AG04449 (cell line): Measurements from ENCODE around the gene PLXNA4.

Experiments
- CTCF ChIA-PET: fragments of 350-600 bp; formaldehyde crosslinking; extraction: SDS; loops from one replicate; lab custom pipeline; 2021; ENCODE audit warnings: antibody characterized with exemption; lab: Yijun Ruan, JAX
- POLR2A ChIA-PET: fragments of 400-600, 350-600 bp; formaldehyde crosslinking; extraction: SDS; loops from one replicate; lab custom pipeline; 2020; ENCODE audit warnings: antibody characterized with exemption, inconsistent platforms; lab: Yijun Ruan, JAX
- DNase-seq: peaks from one replicate; pipeline ENCODE4 v3.0.0-alpha.2; 2010; ENCODE audit warnings: low read depth, low spot score
- H3K4me3 ChIP-seq: 2 replicates; pipeline ENCODE4 v1.5.1; 2011; ENCODE audit warnings: low read depth, mild to moderate bottlenecking, control low read depth, low read length
- CTCF ChIP-seq: IDR thresholded peaks from one replicate; pipeline ENCODE4 v1.5.1; 2011; ENCODE audit warnings: mild to moderate bottlenecking, moderate library complexity, low read length, control low read depth, inconsistent platforms; ENCODE audit not compliant: insufficient read depth; ENCODE audit errors: missing control alignments

Gene PLXNA4

GRCh38 chr7:132312531-132313055 is 263.7 kb downstream of the PLXNA4 start:
- DNase-seq = no peak
- H3K4me3 ChIP-seq = no peak overlapping the region
- ChIA-PET CTCF (no interaction called here), POLR2A (interaction anchor here (0.6 kb wide), 1 partner anchor 373 kb away, joined by 3 read pairs; no protein-coding TSS in a partner anchor)
- no peak for TF ChIP-seq CTCF

GRCh38 chr7:132311733-132312132 is 264.5 kb downstream of the PLXNA4 start:
- DNase-seq = no peak
- TF ChIP-seq CTCF = no peak
- POLR2A ChIA-PET = no interaction called here
- CTCF ChIA-PET = no interaction called here
- no peak overlapping the region for H3K4me3 ChIP-seq

GRCh38 chr7:132309102-132309805 is 267.0 kb downstream of the PLXNA4 start:
- CTCF ChIA-PET = interaction anchor here (1.8 kb wide), 1 partner anchor 9 kb away, joined by 10 read pairs; no protein-coding TSS in a partner anchor
- no peak overlapping the region for H3K4me3 ChIP-seq
- no peak for DNase-seq
- POLR2A ChIA-PET = no interaction called here
- TF ChIP-seq CTCF = no peak

- ChIA-PET POLR2A (interaction anchor here (0.7 kb wide), 1 partner anchor 566 kb away, joined by 4 read pairs; no protein-coding TSS in a partner anchor), CTCF (interaction anchor here (0.7 to 1.3 kb wide), 3 partner anchors 9 to 362 kb away, joined by 3 to 4 read pairs (median 3); no protein-coding TSS in a partner anchor)
- DNase-seq = no peak
- TF ChIP-seq CTCF = no peak
- no peak overlapping the region for H3K4me3 ChIP-seq
Measured at GRCh38 chr7:132307465-132307864, 268.8 kb downstream of the PLXNA4 start.

GRCh38 chr7:132300599-132301277 is 275.5 kb downstream of the PLXNA4 start:
- ChIA-PET CTCF (no interaction called here), POLR2A (no interaction called here)
- no peak overlapping the region for H3K4me3 ChIP-seq
- DNase-seq = no peak
- TF ChIP-seq CTCF = no peak

GRCh38 chr7:132298790-132299189 is 277.5 kb downstream of the PLXNA4 start:
- no peak overlapping the region for H3K4me3 ChIP-seq
- ChIA-PET CTCF (interaction anchor here (0.8 to 1.4 kb wide), 4 partner anchors 20 to 353 kb away, joined by 3 to 6 read pairs (median 3); no protein-coding TSS in a partner anchor), POLR2A (interaction anchor here (0.6 kb wide), 1 partner anchor 153 kb away, joined by 3 read pairs; no protein-coding TSS in a partner anchor)
- DNase-seq = peak; percentile 17
- TF ChIP-seq CTCF = no peak
